GM12864 (cell line): ENCODE results near the gene EGLN3.

Source experiments
- DNase-seq: peaks from one replicate; pipeline ENCODE4 v3.0.0-alpha.2; 2011; ENCODE audit warnings: low read depth
- H3K4me3 ChIP-seq: 2 replicates; pipeline ENCODE4 v1.5.1; 2011; ENCODE audit warnings: mild to moderate bottlenecking, low read depth, low read length, control low read depth
- TF ChIP-seq, protein P1 (sequence below): IDR thresholded peaks from 2 replicates; pipeline ENCODE4 v1.5.1; 2011; ENCODE audit warnings: low read depth, mild to moderate bottlenecking, moderate library complexity, low read length, control low read depth, inconsistent platforms; ENCODE audit errors: missing control alignments

The EGLN3 gene

DNA sequence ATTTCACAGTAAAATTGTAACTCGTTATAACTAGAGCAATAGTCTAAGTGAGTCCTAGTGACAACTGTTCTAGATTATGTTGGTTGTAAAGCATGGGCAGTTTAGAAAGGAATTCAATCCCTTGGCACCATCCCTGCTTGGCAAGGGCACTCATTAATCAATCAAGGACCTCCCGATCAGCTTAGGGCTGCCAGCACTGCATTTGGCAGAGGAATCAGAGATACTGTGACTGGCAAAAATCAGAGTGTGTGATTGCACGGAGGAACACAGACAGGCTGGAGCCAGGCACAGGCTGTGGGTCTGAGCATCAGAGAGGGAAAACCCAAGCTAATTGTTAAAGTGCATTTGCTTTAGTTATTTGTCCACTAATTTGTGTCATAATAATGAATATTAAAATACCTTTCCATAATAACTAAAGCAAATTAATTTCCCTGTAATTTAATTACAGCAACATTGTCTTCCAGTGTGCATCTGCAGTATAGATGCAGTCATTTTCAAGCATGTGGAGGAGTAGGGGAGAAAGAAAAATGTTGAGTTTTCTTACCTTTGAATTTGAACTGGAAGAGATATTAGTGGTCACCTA lies 3.2 kb upstream of the EGLN3 start:
- no peak for DNase-seq
- TF ChIP-seq, protein P1, sequence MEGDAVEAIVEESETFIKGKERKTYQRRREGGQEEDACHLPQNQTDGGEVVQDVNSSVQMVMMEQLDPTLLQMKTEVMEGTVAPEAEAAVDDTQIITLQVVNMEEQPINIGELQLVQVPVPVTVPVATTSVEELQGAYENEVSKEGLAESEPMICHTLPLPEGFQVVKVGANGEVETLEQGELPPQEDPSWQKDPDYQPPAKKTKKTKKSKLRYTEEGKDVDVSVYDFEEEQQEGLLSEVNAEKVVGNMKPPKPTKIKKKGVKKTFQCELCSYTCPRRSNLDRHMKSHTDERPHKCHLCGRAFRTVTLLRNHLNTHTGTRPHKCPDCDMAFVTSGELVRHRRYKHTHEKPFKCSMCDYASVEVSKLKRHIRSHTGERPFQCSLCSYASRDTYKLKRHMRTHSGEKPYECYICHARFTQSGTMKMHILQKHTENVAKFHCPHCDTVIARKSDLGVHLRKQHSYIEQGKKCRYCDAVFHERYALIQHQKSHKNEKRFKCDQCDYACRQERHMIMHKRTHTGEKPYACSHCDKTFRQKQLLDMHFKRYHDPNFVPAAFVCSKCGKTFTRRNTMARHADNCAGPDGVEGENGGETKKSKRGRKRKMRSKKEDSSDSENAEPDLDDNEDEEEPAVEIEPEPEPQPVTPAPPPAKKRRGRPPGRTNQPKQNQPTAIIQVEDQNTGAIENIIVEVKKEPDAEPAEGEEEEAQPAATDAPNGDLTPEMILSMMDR = no peak
- H3K4me3 ChIP-seq = no peak overlapping the region

DNA sequence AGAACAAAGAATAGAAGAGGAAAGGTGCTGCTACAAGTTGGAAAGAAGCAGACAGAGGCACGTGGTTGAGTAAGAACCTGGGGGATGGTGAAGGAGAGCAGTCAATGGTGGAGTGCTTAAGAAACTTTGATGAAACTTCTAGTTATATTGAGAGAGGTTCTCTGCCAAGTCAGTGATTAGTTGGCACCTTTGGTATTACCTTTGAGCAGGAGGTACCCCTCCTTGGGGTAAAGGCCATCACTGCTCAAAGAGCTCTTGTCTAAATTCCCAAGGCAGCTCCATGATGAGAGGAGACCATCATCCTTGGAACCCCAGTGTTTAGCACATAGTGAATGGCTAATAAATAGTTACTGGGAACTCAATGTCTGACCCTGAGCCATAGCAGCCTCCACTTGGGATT lies 1.7 kb upstream of the EGLN3 start:
- no peak for DNase-seq
- TF ChIP-seq, protein P1 = no peak
- H3K4me3 ChIP-seq = no peak overlapping the region

DNA sequence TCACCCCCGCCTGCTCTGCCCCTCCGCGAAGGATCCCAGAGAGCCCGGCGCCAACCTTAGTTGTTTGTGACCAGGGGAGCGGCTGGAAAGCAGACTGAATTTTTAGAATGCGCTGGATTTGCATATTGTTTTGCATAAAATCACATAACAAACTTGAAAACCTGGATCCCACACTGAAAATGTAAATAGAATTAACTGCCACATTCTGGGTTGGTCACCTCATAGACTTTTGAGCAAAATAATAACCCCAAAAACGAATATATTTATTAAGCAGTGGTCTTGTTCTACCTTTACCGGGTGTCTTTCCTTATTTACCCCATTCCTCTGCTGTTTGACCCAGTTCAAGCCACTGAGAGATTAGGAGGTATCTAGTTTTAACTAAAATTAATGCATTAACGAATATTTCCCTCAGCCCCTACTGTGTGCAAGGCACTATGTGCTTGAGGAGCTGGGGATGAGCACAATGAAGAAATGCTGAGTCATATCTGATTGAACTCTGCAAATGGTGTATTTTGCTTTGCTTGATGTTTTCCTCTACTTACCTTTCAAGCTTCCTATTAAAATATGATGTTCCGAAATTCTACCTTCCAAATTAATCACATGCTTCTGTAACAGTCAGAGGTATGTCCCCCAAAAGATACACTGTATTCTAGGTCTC lies 438 bp upstream of the EGLN3 start:
- H3K4me3 ChIP-seq = peak overlapping the region; percentile 66
- TF ChIP-seq, protein P1 = no peak
- no peak for DNase-seq

DNA sequence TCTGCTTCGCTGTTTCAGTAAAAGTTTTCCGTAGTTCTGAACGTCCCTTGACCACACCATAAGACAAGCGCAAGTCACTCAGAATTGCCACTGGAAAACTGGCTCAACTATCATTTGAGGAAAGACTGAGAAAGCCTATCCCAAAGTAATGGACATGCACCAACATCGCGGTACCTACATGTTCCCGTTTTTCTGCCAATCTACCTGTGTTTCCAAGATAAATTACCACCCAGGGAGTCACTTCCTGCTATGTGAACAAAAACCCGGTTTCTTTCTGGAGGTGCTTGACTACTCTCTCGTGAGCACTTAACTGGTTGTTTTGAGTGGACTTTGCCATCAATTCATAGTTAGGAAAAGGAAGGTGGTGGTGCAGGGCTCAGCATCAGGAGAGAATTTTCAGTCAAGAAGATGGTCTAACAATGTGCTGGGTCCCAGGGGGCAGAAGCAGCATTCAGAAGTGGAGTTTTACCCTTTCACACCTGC lies 1.4 kb downstream of the EGLN3 start:
- TF ChIP-seq, protein P1 = no peak
- H3K4me3 ChIP-seq = peak overlapping the region; percentile 66; the same call in 1 of the 2 replicates
- no peak for DNase-seq

DNA sequence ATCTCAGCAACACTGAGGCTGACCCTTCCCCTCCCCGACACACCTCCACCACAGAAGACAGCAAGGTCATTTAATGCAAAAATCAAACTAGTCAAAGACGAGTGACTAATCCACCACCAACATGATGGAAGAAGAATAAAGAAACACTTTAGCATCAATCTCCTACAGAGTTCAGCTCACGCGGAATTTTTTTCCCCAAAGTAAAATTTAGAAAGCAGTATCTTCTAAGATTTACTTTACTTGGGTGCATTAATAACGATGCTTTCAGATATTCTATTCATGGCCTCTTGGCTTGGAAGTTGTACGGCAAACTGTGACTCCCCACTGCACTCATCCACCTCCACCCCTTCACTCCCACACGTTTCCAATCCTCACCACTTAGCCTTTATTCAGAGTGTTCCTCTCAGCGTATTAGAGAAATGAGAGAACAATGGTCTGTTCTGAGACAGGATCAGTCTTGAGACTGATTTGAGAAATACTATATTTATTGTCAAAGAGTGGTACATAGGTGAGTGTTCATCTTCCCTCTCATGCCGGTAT lies 1.9 kb downstream of the EGLN3 start:
- TF ChIP-seq, protein P1 = no peak
- no peak for DNase-seq
- no peak overlapping the region for H3K4me3 ChIP-seq

DNA sequence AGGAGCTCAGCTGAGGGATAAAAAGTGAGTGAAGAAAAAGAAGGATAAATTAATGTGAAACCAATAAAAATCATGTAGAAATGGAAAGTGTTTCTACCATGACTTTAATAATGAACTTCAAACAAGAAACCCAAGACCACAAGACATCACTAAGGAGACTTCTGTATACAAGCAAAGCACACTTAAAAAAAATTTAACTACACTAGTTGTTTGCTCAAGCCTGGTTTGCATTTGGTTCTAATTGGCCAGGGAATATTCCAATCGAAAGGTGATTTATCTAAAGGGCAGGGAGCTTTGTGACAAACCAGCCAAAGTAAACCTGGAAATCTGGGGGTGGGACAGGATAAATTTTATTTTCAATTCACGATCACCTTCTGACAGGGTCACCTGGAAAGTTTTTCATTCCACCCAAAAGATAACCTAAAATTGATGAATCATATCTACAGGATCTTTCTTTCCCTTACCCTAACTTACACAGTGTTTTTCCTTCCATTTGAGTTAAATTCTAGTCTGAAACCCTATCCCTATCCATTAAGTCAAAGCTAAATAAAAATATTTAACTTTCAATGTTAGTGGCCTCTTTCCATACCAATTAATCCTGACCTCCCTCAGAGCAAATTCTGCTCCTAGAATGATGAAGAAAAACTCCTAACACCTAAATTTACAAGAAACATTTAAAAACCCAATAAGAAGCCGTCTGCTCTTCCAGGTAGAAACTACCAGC lies 2.6 kb downstream of the EGLN3 start:
- no peak for DNase-seq
- TF ChIP-seq, protein P1 = no peak
- H3K4me3 ChIP-seq = no peak overlapping the region
